HG03103 (cell line): ENCODE results near the gene ITGA5.
A peak's percentile ranks its signal among the peaks of the same experiment; 100 is the strongest.

Experiments used
- ATAC-seq: cut with Tn5 transposase; IDR thresholded peaks from one replicate; pipeline ENCODE4 v1.9.1; 2021; ENCODE audit warnings: low read depth; ENCODE audit not compliant: unreplicated experiment

ITGA5 gene

DNA sequence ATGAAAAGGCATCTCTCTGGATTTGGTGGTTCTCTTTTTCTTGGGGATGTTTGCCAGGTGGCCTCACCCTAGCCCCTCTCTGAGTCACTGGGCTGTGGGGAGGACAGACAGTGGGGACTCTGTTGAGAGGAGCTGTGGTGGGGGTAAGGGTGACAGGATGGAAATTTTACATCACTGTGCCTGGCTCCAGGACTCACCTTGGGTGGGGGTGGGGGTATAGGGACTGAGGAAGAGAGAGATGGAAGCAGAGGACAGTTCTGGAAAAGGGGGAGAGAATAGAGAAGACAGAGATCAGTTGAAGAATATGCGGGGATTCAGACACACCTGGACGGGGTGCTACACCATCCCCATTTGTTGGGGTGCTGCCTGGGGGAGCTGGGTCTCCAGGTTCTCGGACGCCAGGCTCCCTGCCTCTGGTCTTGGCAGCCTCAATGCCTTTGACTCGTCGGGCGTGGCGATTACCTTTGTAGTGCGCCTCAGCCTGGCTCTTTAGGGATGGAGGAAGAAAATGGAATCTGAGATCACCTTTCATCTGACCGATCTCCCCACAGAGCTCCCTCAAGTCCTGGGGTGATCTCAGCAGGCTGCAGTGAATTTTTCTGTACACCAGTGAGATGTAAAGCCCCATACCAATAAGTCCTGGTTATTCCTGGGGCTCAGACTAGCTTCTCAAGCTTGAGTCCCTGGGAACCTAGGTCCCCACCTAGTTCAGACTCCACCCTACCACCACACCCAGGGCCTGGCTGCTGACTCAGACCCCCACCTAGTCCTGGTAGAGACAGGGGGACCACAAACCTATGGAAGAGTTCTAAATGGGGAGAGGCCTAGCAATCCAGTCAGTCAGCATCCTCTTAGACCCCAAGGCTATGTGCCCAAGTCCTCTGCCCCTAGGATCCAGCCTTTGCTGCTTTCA is 45.2 kb downstream of the ITGA5 start:
- no peak for ATAC-seq

DNA sequence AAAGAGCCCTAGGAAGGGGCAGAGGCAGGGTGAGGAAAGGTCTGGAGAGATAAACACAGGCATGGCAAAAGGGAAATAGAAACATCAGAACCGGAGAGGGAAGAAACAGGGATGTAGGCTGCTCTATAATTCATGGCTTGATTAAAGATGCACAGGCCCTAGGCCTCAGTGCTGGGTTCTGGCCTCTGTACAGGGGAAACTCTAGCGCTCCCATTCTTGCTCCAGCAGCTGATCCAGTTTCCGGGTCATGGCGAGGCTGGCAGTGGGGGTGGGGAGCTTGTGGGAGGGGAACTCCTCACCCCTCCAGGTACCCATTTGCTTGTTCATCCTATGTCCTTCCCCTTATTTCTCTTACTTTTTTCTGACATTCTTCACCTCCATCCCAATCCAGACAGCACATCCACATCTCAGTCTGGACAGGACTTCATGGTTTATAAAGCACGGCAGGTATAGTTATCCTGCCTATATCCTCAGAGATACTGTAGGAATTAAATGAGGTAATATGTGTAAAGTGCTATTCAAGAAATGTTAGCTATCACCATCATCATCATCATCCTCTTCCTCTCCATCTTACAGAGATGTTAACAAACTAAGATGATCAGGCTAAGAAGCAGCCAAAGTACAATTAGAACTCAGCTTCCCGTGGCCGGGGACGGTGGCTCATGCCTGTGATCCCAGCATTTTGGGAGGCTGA is 46.8 kb downstream of the ITGA5 start:
- no peak for ATAC-seq

- ATAC-seq = no peak
Measured at GRCh38 chr12:54371328-54372112, 47.5 kb downstream of the ITGA5 start.

DNA sequence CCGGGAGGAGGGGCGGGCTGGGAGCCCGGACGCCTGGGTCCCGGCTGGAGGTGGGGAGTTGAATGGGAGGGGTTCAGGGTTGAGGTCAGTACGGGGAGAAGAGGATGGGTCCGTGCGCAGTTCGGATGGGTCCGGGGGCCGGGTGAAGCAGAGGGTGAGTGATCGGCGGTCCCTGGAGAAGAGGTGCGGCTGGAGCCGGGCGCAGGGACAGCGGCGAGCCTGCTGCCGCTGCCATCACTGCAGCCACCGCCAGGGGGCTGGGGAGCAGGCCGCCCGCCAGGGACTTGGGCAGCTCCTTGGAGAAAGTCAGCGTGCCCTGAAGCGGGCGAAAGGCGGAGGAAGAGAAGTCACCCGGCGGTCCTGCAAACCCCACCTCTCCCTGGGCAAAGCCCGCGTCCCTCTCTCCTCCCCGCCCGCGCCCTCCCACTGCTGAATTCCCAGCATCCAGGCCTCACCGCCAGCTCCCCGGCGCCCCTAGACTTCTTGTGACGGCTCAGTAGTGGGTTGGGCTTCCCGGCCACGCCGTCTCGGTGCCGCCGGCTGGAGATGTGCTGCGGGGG is 48.8 kb downstream of the ITGA5 start:
- ATAC-seq = no peak

GRCh38 chr12:54369597-54370131 is 49.4 kb downstream of the ITGA5 start:
- ATAC-seq = no peak

DNA sequence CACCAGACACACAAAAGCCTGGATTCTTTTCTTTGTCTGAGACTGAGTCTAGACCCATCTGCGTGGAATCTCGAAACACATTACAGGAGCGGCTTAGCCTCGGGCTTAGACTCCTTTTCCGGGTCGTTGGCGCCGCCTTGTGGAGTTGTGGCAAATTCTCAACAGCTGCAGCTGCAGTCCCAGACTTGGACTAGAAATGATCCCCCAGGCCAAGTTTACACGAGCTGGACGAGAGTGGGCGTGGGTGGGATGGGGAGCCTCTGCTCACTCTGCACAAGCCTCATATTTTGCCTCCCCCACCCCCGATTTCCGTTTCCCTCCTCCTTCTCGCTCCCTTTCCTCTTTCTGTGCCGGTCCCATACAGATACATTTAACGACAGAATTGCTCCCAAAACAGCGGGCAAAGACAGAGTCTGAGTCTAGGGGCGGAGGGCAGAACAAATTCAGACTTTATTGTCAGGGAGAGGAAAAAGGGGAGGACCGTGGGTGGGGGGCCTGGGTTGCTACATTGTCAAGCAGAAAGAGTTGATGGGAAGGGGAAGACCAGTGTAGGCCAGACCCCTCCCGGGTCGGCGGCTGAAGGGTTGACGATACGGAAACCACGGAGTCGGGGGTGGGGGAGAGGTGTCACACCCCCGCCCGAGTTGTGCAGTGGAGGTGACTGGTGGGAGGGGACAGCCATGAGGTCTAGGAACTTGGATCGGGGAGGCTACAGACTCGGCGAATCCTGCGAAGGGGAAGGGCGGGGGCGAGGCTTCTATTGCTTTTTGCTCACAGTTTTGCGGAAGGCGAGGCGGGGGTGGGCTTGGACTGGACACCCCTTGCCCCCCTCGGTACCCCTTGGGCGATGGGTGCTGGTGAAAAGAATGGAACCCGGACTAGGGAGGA is 50.1 kb downstream of the ITGA5 start:
- ATAC-seq = no peak

DNA sequence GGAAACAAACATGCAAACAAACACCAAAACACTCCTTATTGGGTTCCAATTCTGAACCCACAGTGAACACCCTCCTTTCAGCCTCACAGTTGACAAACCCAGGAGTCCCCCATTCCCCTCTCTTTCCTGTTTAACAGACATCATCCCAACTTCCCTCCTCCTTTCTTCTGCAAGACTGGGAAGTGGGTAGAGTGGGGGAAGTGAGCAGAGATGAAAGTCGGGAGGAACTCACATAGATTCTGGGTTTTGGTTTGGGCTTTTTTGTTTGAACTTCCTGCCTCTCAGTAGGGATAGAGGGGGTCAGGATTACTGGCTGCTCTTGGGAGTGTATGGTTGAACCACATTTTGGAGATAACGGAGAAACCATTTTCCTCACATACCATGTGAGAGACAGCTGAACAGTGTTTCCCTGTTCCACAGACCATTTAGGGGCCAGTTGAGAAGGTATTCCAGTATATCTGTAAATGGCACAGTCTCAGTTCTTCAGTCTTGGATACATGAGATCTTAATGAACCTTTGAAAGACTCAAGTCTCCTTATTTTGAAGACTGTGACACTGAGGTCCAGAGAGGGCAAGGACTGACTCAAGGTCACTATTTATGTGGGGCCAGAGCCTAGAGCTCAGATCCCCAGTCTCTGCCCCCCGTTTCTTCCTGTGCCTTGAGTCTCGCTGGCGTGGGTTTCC is 50.9 kb downstream of the ITGA5 start:
- no peak for ATAC-seq

DNA sequence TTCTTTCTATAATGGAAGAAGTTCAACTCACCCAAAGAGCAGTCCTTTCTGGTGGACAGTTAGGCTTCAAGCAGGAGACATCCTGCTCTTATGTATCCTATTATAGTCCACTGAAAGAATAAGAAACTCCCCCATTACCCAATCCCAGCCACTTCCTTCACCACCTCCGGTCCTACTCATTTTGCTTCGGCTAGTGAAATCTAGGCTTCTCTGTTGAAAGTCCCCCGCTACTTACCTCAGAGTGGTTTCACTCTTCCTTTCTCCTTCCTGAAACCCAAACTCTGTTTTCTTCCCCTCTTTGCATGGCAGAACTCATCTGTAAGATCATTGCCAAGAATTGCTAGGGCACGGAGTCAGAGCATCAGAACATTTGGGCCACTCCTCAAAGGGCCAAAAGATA is 54.7 kb downstream of the ITGA5 start, which contains the start of gene GPR84:
TSS of gene GPR84 (minus strand) at position 74 of the 400 bp plus-strand sequence. CDS start 635 bp downstream, outside the sequence.
- ATAC-seq = no peak

GRCh38 chr12:54363618-54364017 is 55.4 kb downstream of the ITGA5 start:
- ATAC-seq = no peak

DNA sequence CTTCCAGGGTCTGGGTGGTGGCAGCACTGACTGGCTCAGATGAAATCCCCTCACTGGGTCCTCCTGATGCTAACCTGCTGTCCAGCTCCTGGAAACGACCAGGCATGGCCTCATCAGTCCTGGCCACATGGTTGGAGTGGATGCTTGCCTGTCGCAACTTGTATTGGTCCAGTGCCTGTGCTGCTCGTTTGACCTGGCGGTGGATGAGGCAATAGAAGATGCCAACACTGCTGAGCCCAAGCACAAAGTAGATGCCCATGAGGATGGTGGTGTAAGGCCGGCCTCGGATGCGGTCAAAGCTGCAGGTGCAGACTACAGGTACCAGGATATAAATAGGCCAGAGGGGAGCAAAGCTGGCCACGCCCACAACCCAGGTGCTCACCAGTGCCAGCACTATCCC is 56.0 kb downstream of the ITGA5 start:
- ATAC-seq = no peak

DNA sequence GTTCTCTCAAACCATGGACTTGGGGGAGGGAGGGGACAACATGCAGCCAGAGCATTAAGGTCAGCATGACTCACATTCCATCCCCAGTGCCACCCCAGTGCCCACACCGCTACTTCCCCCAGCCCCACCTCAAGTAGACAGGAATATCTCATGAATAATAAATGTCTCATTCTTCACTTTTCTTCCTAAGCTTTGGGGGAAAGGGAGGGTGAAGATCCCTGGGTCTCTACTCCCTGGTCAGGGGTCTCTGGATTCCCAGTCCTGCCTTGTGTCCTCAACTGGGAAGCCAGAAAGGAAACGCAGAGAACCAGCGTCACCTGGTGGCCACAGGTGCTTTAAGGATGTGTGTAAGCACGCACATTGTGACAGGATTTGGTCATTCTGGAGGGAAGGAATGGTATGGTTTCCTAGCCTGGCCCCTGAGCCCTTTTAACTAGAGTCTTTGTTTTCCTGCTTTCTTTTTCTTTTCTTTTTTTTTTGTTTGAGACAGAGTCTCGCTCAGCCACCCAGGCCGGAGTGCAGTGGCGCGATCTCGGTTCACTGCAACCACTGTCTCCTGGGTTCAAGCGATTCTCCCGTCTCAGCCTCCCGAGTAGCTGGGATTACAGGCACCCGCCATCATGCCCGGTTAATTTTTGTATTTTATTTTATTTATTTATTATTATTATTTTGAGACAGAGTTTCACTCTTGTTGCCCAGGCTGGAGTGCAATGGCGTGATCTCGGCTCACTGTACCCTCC is 58.2 kb downstream of the ITGA5 start:
- ATAC-seq = no peak

- ATAC-seq = no peak
Measured at GRCh38 chr12:54359762-54360351, 59.2 kb downstream of the ITGA5 start.

GRCh38 chr12:54358945-54359761 is 59.9 kb downstream of the ITGA5 start:
- peak; percentile 91 for ATAC-seq

GRCh38 chr12:54358191-54358944 is 60.7 kb downstream of the ITGA5 start:
- no peak for ATAC-seq

- ATAC-seq = no peak
Measured at GRCh38 chr12:54357506-54358190, 61.4 kb downstream of the ITGA5 start.

DNA sequence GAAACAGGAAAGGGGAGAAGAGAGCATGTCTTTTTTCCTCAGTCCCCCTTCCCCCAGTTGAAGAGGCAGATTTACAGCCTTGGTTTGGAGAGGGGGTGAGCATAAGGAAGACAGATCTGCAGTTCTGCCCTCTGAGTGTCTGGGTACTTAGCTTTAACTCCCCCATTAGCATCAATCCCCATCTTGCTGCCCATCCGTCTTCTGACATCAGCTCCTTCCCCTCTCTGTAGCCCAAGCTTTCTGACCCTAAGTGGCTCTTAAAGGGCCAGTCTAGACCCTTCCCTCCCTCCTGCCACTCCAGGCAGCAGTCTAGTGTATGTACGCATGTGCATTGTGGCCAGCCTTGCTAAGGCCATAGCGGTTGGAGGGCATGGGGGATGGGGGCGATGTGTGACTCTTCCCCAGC is 62.1 kb downstream of the ITGA5 start:
- no peak for ATAC-seq
